ENCODE data around the gene SPRY4.

Gene SPRY4

DNA sequence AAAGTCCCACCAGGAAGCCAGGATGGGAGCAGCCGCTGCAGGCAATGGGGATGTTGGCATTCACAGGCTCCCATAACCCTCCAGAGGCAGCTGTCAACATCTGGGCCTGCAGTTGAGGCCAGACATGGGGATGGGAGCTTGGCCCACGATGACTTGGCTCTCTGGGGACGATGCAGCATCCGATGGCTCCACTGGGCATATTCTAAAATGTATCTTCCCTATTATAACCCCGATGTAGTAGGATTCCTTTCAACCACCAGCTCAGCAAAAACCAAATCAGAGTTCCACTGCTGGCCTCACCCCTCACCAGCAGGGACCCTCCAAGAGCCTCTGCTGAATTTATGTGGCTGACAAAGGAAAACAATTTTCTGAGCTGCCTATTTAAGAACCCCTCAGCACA, 7.1 kb downstream of the SPRY4 start:
- in situ Hi-C loops (cut with MboI; ENCODE audit: low pct_unique_long_range_greater_than_20kb, low sequenced_read_pairs) = no loop called here
- no peak for DNase-seq

DNA sequence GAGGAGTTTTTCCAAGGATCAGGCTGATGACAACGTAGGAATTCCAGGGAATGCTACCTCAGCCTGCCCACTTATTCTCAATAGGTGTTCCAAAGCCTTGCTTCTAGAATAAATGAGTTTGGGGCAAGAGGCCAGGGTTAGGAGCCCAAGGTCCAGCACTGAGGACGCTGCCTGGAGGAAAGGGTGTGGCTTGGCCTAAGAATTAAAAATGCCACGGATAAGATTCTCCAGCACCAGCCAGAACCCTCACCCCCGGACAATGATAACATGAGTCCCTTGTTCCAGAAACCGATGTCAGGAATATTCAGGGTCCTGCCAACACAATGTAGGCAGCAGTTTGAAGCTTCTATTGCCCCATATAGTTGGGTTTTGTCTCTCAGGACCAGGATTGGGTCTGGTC, 7.6 kb downstream of the SPRY4 start:
- in situ Hi-C loops (cut with MboI; ENCODE audit: low pct_unique_long_range_greater_than_20kb, low sequenced_read_pairs) = no loop called here
- DNase-seq = no peak

DNA sequence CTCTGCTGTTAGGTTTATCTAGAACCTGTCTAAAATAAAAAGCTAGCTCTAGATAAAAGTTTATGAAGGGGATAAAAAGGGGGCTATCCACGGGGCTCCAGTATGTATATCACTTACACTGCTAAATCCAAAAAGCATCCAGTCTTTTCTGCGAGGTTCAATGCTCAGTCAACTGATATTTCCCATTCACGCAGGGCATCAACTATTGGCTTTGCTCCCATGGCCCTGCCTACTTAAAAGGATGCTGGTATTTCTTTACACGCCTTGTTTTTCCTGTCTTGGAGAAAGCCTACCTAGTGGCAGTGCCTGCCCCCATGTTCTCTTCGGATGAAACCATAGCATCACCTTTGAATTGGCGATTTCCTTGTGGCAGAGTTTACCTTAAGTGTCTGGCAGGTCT, 8.1 kb downstream of the SPRY4 start:
- in situ Hi-C loops (cut with MboI; ENCODE audit: low pct_unique_long_range_greater_than_20kb, low sequenced_read_pairs) = no loop called here
- no peak for DNase-seq

DNA sequence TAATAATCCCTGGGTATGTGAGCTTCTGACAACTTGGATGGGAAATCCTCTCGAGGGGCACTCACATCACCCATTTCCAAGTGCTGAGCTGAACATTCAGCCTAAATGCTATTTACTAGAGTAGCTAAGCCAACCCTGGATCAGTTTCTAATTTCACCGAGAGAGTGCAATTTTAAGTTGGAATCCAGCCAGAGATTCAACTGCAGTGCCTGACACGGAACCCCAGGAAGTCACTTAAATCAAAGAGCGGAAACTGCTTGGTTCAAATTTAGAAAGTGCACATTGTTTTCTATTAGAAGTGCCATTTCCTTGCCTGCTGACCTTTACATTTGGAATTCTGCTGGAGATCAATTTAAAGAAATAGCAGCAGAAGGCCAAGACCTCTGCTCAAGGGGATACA, 8.8 kb downstream of the SPRY4 start:
- DNase-seq = peak; percentile 62
- in situ Hi-C loops (cut with MboI; ENCODE audit: low pct_unique_long_range_greater_than_20kb, low sequenced_read_pairs) = no loop called here

DNA sequence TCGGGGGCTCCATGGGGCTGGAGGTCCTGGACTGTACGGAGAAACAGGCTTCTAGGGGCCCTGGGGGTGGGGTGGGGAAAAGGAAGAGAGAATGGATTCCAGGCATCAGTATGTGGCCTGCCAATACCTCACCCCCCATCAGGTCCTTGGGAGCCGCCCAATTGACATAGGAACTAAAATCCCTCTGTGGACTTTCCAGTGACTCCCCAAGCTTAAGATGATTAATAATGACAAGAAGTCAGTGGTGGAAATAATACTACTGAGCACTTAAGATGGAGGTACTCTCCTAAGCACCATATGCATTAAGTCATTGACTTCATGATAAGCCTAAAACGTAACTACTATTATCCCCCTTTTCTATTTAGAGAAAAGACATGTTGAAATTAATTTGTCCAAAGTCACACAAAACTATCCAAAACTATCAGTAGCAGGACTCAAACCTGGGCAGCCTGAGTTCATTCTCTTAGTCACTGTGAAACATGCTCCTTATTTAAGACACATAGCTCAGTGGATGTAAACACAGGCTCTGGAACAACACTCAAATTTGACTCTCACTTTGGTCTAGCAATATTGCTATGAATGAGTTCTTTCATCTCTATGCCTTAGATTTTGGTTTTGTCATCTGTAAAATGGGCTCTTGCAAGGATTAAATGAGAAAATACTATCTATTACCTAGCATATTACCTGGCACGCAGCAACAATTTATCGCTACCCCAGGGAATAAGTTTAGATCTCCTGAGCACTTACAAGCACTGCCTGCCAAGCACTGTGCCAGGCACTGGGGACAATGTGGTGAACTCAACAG, 9.5 kb downstream of the SPRY4 start:
- in situ Hi-C loops (cut with MboI; ENCODE audit: low pct_unique_long_range_greater_than_20kb, low sequenced_read_pairs) = no loop called here
- DNase-seq = no peak

DNA sequence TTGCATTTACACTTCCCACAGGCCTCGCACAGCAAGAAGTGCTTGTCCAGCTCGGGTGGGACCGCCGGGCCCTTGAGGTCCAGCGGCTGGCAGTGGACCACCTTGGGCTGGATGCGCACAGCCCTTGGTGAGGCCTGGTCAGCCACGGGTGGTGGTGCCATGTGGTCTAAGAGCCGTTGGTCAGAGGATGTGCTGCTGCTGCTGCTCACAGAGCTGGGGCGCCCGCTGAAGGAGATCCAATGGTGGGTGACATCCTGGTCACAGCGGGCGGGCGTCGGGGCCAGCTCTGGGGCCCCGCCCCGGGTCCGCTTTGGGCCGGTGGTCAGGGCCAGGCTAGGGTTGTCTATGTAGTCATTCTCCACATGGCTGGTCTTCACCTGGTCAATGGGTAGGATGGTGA, 10.2 kb downstream of the SPRY4 start:
- in situ Hi-C loops (cut with MboI; ENCODE audit: low pct_unique_long_range_greater_than_20kb, low sequenced_read_pairs) = no loop called here
- no peak for DNase-seq

DNA sequence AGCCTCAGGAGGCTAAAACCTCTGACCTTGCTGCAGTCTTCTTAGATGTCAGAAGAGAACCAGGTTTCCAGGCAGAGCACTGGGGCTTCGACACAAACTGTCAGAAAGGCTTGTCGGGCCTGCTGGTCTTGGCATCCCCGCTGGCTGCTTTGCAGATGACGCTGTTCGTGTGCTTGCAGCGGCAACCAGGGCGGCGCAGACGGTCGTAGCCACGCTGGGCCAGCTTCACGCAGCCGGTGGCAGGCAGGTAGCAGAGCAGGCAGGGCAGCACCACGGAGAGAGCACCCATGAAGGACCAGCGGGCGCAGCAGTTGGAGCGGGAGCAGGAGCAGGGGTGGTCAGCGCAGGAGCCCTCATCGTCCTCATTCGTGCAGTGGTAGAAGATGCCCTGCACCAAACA, 10.7 kb downstream of the SPRY4 start:
- in situ Hi-C loops (cut with MboI; ENCODE audit: low pct_unique_long_range_greater_than_20kb, low sequenced_read_pairs) = no loop called here
- no peak for DNase-seq

DNA sequence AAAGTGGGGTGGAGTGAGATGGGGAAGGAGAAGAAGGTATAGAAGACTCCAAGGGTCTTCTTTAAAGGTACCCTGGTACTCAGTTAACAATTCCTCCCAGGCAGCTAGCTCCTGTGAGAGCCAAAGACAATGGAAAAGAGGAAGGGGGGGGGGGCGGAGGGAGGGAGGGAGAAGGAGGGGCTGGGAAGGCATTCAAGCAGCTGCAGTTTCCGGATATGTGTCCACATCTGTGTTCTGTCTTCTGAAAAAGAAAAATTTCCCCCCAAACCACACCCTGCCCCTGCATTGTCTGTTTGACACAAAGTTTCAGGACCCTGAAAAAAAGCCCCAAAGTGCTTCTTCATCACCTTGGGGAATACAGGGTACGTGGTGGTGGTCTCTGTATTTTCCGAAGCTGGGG, 11.1 kb downstream of the SPRY4 start:
- in situ Hi-C loops (cut with MboI; ENCODE audit: low pct_unique_long_range_greater_than_20kb, low sequenced_read_pairs) = no loop called here
- peak; percentile 27 for DNase-seq

DNA sequence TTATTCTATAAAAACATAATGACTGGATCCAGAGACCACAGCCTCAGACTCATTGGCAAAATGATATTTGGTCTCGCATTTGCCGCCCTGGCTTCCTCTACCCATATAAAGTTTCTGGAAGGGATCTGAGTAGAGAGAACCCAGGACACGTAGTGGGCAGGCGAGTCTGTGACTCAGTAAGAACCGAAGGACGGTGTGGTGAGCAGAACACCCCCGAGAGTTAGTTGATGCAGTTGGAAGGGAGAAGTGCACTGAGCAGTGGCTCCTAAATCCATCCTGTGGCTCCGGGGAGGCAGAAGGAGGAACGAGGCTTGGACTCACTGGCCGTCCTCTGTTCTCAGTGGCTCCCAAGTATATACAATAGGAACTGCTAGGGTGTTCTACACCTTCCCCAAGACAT, 11.5 kb downstream of the SPRY4 start:
- in situ Hi-C loops (cut with MboI; ENCODE audit: low pct_unique_long_range_greater_than_20kb, low sequenced_read_pairs) = no loop called here
- no peak for DNase-seq

DNA sequence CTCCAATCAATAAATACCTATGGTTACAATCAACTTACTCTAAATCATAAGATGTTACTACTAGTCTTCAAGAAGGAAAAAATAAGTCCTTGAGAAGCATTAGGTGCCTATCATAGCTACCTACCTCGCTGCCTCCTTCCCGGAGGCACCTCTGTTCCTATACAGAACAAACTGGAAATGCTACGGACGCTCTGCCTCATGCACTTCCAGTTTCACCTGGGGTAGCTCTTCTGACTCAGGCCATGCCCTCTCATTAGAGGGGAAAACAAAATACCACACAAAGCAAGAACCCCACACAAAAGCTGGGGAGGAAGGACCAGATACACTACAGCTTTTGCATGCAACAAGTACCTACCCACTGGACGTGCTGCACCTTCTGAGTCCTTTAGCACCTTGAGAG, 12.4 kb downstream of the SPRY4 start:
- in situ Hi-C loops (cut with MboI; ENCODE audit: low pct_unique_long_range_greater_than_20kb, low sequenced_read_pairs) = no loop called here
- no peak for DNase-seq

DNA sequence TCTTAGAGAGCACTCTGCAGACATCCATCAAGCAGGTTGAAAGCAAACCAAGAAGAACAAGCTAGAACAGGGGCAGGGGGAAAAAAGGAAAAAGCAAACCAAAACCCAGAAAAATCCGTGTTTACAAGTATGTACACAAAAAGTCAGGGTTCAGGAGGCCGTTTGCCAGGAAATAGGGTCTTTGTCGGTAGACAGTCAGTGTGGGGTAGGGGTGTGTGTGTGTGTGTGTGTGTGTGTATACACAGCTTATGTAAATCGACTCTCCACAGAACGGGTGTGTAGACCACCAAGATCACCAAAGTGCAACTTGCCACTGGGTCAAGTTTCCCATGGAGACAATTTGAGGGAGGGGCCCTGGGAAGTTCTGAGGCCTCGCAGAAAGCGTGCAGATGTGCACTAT, 13.1 kb downstream of the SPRY4 start:
- DNase-seq = no peak
- in situ Hi-C loops (cut with MboI; ENCODE audit: low pct_unique_long_range_greater_than_20kb, low sequenced_read_pairs) = no loop called here

DNA sequence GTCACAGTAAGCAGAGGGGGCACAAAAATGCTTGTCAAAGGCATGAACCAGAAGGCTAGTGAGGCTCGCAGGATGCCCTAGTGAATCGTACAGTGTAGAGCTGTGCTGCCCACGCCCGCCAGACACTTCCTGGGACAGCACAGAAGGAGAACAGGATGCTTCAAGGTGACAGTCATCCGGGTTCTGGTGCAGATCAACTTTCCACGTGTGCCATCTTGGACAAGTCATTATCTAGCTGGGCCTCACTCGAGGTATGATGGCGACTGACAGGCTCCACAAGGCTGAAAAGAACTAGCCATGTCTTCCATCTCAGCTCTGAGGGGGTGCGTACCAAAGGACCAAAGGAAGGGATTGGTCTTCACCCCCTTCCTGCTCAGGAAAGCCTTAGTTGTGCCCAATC, 14.0 kb downstream of the SPRY4 start:
- no peak for DNase-seq
- in situ Hi-C loops (cut with MboI; ENCODE audit: low pct_unique_long_range_greater_than_20kb, low sequenced_read_pairs) = no loop called here

DNA sequence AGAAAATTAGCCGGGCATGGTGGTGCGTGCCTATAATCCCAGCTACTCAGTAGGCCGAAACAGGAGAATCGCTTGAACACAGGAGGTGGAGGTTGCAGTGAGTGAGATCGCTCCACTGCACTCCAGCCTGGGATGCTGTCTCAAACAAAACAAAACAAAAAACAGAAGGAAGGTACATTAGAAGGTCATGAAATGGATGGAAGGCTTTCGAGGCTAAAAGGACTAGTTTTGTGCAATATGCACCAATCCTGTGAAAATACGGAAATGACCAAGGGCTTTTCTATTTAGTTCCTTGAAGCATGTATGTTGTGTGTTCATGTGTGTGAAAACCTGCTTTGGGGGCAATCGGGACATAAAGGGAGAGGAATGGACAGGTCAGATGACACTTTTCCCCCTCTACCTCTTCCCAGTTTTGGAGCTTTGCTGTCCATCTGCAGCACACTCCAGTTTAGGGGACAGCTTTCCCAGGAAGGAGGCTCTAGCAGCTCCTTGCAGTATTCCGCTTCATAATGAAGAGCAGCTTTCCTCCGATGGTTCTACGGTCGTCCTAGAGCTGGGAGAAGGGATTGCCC, 15.0 kb downstream of the SPRY4 start:
- in situ Hi-C loops (cut with MboI; ENCODE audit: low pct_unique_long_range_greater_than_20kb, low sequenced_read_pairs) = no loop called here
- DNase-seq = no peak

DNA sequence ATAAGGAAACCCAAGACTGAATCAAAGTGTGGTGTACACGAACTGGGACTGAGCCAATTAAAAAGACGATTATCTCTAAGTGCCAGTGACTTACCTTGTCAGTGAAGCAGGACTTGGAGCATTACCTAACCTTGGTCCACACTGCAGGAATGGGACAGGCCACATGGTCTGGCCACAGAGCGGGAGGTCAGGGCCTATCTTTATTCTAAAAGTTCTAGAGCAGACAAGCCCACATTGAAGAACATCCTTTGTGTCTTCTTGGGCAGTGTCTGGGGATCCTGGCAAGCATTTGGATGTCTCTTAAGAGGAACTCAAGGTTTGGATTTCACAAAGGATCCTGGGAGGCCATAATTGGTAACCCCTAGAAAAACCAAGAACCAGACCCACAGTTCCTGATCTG, 16.5 kb downstream of the SPRY4 start:
- DNase-seq = no peak
- in situ Hi-C loops (cut with MboI; ENCODE audit: low pct_unique_long_range_greater_than_20kb, low sequenced_read_pairs) = no loop called here

DNA sequence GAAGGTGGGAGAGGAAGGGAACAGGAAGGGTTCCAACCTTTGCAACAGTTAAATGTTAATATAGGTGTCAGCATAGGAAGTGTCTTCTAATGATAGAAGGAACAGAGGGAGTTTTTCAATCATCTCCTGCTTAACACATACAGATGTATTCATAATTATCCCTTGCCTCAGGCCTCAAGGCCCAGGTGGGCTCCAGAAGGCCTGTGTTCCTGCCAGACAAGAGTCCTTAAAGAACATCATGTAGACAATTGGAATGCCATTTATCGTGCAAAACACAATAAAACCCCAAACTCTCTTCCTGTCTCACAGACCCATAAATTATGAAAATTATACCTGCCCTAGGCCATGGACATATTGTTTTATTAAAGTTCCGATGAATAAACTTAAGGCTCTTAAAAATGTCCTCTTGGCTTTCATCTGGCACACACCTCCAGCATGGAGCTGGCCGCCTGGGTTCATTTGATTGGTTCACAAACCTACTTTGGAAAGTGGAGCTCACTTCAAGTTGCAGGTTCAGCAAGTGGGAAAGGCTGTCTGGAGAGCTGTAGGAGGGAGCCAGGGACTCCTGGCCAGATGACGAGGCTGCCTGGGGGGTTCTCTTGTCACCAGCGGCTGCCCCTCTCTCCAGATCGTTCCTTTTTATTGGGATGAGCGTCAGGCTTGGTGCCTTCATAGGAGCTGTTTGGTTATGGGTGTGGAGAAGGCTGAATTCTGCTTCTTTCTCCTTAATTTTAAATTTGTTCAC, 17.5 kb downstream of the SPRY4 start:
- in situ Hi-C loops (cut with MboI; ENCODE audit: low pct_unique_long_range_greater_than_20kb, low sequenced_read_pairs) = no loop called here
- DNase-seq = no peak

DNA sequence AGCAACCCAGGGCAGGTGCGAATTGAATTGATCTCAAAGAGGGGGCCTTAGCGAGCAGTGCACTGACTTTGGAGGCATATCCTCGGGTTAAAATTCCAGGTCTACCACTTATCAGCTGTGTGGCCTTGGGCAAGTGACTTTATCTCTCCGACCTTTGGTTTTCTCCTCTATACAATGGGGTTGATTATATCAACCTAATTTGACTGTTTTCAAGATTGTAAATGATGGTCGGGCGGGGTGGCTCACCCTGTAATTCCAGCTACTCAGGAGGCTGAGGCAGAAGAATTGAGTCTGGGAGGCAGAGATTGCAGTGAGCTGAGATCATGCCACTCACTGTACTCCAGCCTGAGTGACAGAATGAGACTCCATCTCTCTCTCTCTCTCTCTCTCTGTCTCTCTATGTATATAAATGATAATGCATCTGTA, 18.7 kb downstream of the SPRY4 start:
- DNase-seq = no peak
- in situ Hi-C loops (cut with MboI; ENCODE audit: low pct_unique_long_range_greater_than_20kb, low sequenced_read_pairs) = no loop called here

DNA sequence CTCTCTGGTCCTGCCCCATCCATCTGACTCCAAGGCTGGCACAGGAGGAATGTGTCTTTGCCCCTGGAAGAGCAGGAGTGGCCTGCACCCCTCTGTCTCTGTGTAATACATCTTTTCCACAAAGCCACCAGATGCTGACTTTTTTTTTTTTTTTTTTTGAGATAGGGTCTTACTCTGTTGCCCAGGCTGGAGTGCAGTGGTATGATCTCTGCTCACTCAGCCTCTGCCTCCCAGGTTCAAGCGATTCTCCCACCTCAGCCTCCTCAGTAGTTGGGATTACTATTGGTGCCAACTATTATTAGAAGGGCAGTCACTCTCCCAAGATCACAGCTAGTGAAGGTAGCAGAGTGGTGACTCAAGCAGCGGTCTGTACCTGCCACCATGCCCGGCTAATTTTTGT, 19.6 kb downstream of the SPRY4 start:
- in situ Hi-C loops (cut with MboI; ENCODE audit: low pct_unique_long_range_greater_than_20kb, low sequenced_read_pairs) = no loop called here
- no peak for DNase-seq

DNA sequence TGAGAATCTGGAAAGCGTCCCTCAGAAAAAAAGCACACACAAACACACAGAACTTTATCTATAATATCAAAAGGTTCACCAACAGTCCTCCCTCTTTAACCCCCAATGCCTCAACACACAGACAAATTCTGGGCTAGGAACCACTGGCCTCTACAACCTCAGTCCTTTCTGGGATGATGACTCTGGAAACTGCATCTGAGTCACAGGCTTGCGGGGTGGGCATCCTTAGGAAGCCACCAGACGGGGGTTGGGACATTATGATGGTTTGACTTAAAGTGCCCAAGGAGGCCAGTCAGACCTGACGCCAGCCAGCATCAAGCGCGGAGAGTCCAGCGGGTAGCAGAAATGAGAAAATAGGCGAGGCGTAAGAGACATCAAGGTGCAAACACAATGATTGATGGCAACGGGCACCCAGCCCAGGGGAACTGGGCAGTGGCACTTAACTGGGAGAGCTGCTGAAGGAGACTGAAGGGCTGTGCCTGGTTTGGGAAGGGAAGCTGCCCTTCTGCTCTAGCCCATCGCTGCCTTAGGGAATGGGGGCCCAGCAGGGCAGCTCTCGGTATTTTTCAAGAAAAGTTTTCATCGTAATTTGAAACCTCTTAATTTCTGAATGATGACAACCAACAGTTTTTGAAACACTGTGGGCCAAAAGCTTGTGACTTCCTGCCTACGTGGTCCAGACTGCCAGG, 20.7 kb downstream of the SPRY4 start:
- no peak for DNase-seq
- in situ Hi-C loops (cut with MboI; ENCODE audit: low pct_unique_long_range_greater_than_20kb, low sequenced_read_pairs) = no loop called here

DNA sequence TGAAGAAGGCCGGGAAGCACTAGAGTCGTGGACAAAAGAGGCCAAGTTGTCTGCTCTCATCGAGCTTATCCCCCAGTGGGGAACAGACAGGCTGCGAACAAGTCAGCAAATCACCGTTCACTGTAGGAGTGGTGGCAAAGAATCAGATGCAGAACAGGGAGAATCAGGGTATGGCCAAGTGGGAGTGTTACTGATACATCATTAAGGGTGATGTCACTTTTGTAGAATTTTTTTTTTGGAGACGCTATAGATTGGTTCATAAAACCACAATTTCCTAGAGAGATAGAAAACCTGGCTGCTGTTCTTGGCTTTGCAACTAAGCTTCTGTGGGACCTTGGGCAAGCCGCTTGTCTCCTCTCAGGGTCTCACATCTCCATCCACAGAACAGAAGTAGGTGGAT, 21.3 kb downstream of the SPRY4 start:
- in situ Hi-C loops (cut with MboI; ENCODE audit: low pct_unique_long_range_greater_than_20kb, low sequenced_read_pairs) = no loop called here

DNA sequence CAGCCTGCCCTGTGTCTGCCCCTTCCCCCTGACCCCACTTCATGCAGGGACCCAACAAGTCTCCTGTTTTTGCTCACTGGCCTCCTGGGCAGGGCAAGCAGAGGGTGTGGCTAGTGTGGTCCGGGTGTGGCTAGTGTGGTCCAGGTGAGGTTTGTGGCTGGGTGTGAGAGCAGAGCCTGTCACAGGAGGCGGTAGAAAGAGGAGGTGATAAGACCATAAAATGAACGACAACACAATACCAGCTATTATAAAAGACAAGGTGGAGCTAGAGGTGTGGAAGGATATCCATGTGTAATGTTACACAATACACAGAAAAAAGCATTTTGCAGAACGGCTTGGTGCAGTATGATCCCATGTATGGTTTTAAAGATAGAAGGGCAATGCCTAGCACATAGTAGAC, 23.3 kb downstream of the SPRY4 start:
- DNase-seq = no peak
- in situ Hi-C loops (cut with MboI; ENCODE audit: low pct_unique_long_range_greater_than_20kb, low sequenced_read_pairs) = no loop called here

More for the DNA sequence above, 21.3 kb downstream of the SPRY4 start:
- DNase-seq = no peak
